Measurements from ENCODE around the gene SARS1.

Gene SARS1

GRCh38 chr1:109274533-109275476 is 61.1 kb downstream of the SARS1 start:
- DNase-seq (ENCODE audit: low read depth, low spot score), result peak; percentile 93

GRCh38 chr1:109275706-109276345 is 62.1 kb downstream of the SARS1 start:
- peak; percentile 80 for DNase-seq (ENCODE audit: low read depth, low spot score)

- peak; percentile 95 for DNase-seq (ENCODE audit: low read depth, low spot score)
Measured at GRCh38 chr1:109277434-109278204, 63.9 kb downstream of the SARS1 start.

- no peak for DNase-seq (ENCODE audit: low read depth, low spot score)
Measured at GRCh38 chr1:109279615-109280278, 66.0 kb downstream of the SARS1 start.

- DNase-seq (ENCODE audit: low read depth, low spot score), result no peak
Measured at GRCh38 chr1:109280862-109281261, 67.1 kb downstream of the SARS1 start.

GRCh38 chr1:109281680-109282496 is 68.2 kb downstream of the SARS1 start:
- peak; percentile 45 for DNase-seq (ENCODE audit: low read depth, low spot score)

- DNase-seq (ENCODE audit: low read depth, low spot score), result no peak
Measured at GRCh38 chr1:109282497-109282951, 68.8 kb downstream of the SARS1 start.

GRCh38 chr1:109282952-109283747 is 69.4 kb downstream of the SARS1 start, which contains the start of gene PSRC1:
PSRC1 (minus strand) TSS chr1:109283145.
- DNase-seq (ENCODE audit: low read depth, low spot score), result peak; percentile 97

GRCh38 chr1:109283748-109284600 is 70.3 kb downstream of the SARS1 start:
- peak; percentile 44 for DNase-seq (ENCODE audit: low read depth, low spot score)

- DNase-seq (ENCODE audit: low read depth, low spot score), result peak; percentile 39
Measured at GRCh38 chr1:109286762-109287161, 73.0 kb downstream of the SARS1 start.
